Upper lobe of left lung (tissue), 4 donors: Measurements from ENCODE around the gene CEP41.

Experiments
- EP300 ChIP-seq, 4 donors: sonication (generic); formaldehyde crosslinking; IDR thresholded peaks; one replicate each; pipeline ENCODE4 v1.5.1; 2017; ENCODE audit warnings: antibody characterized with exemption in 4 of 4, control low read depth in 2 of 4
- POLR2A ChIP-seq, 4 donors: fragments of 450-650 bp; IDR thresholded peaks; one replicate each; pipeline ENCODE4 v1.5.1; 2016 to 2017; ENCODE audit warnings: antibody characterized with exemption in 4 of 4, mild to moderate bottlenecking in 2 of 4
- POLR2AphosphoS5 ChIP-seq, 2 donors: sonication (generic); formaldehyde crosslinking; IDR thresholded peaks; one replicate each; pipeline ENCODE4 v1.5.1; 2017; ENCODE audit warnings: antibody characterized with exemption in 2 of 2
- TF ChIP-seq, protein P1 (sequence below), 6 experiments: fragments of 450-650 bp in 4 of 6; fragments of 200-600 bp in 2 of 6; sonication (generic) in 2 of 6; IDR thresholded peaks; one replicate each; pipeline ENCODE4 v1.5.1; 2016 to 2019; ENCODE audit warnings: antibody characterized with exemption in 6 of 6

DNA sequence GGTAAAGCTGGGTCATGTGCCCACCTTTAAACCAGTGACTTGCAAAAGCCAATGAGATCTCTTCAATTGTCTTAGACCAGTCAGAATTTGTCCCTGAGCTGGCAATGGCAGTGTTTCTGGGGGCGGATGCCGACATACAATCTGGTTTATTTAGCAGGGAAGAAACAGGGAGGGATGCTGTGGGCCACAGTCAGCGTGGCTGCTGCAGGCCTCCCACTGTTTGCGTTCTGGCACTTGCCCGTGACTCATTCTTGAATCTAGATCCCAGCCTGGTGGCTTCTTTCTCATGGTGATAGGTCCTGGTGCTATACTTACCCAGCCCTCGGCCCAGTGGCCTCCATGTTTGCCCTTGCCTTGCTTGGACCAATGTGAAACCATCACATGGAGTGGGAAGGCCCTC lies 63.6 kb downstream of the CEP41 start:
- TF ChIP-seq POLR2A (IDR thresholded peaks at IDR 0.05) (no peak), EP300 (IDR thresholded peaks at IDR 0.05) (no peak), POLR2AphosphoS5 (IDR thresholded peaks at IDR 0.05) (no peak)
- TF ChIP-seq, protein P1, sequence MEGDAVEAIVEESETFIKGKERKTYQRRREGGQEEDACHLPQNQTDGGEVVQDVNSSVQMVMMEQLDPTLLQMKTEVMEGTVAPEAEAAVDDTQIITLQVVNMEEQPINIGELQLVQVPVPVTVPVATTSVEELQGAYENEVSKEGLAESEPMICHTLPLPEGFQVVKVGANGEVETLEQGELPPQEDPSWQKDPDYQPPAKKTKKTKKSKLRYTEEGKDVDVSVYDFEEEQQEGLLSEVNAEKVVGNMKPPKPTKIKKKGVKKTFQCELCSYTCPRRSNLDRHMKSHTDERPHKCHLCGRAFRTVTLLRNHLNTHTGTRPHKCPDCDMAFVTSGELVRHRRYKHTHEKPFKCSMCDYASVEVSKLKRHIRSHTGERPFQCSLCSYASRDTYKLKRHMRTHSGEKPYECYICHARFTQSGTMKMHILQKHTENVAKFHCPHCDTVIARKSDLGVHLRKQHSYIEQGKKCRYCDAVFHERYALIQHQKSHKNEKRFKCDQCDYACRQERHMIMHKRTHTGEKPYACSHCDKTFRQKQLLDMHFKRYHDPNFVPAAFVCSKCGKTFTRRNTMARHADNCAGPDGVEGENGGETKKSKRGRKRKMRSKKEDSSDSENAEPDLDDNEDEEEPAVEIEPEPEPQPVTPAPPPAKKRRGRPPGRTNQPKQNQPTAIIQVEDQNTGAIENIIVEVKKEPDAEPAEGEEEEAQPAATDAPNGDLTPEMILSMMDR (IDR thresholded peaks at IDR 0.05) = no peak
